Measurements from ENCODE around the gene SPAG8. TPM values are rescaled to one million over a fixed set of nuclear protein-coding genes. Genes with fewer than 3 reads are reported as not detected.

The SPAG8 gene
- total and polyA plus RNA-seq, 2 experiments from 2014 or later, result 3.7 to 6.1 TPM

DNA sequence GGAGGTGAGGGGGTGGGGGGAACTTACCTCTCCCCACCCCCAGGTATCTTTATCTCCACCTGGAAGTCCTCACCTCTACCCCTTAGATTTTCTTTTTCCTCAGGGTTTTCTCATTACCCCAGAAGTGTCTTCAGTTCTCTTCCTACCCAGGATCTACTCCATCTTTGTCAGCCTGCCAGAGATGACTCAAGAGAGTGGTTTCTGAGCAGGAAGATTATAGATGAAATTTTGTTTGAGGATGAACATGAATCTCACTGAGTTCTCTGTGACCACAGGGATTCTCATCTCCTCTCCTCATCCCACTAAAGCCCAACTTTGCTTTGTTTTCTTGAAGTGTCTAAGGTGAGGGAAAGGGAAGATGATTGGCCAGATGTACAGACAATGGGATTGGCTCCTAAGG, 8.0 kb upstream of the SPAG8 start:
- no peaks in the 10 kb centered on the region for H3K9me3 ChIP-seq (ENCODE audit: low read depth)
- H3K27me3 ChIP-seq, result no peaks in the 10 kb centered on the region
- TF ChIP-seq, protein P1, sequence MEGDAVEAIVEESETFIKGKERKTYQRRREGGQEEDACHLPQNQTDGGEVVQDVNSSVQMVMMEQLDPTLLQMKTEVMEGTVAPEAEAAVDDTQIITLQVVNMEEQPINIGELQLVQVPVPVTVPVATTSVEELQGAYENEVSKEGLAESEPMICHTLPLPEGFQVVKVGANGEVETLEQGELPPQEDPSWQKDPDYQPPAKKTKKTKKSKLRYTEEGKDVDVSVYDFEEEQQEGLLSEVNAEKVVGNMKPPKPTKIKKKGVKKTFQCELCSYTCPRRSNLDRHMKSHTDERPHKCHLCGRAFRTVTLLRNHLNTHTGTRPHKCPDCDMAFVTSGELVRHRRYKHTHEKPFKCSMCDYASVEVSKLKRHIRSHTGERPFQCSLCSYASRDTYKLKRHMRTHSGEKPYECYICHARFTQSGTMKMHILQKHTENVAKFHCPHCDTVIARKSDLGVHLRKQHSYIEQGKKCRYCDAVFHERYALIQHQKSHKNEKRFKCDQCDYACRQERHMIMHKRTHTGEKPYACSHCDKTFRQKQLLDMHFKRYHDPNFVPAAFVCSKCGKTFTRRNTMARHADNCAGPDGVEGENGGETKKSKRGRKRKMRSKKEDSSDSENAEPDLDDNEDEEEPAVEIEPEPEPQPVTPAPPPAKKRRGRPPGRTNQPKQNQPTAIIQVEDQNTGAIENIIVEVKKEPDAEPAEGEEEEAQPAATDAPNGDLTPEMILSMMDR (IDR thresholded peaks at IDR 0.05; ENCODE audit: low read depth, low read length), result no peak
- no peaks in the 10 kb centered on the region for H3K36me3 ChIP-seq
- no peak overlapping the region for H3K4me3 ChIP-seq
- H3K27ac ChIP-seq, result no peak overlapping the region
- H3K4me1 ChIP-seq (ENCODE audit: low read depth), result no peaks in the 10 kb centered on the region
- DNase-seq (ENCODE audit: low read depth in 1 of 2, low spot score in 1 of 2), result peak in 1 of 2 donors; percentile 72

DNA sequence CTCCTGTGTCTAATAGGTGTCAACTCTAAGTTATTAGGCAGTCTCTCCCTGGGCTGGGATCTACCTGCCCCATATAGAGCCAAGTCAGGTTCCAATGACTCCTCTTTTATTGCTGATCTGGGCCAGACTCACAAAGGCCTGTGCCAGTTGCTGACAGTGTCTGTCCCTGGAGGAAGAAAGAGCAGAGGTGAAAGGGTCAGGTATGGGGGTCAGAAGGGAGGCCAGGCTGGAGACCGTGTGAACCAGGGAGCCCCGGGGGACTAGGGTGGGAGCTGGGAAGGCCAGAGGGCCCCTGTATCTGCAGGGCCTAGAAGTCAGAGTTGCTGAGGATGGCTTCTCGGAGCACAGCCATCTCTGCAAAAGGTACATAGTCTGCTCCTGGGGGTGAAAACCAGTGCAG, 6.3 kb upstream of the SPAG8 start:
- H3K4me1 ChIP-seq (ENCODE audit: low read depth), result peaks cover 9% of the 10 kb centered on the region
- H3K27me3 ChIP-seq, result no peaks in the 10 kb centered on the region
- TF ChIP-seq, protein P1 (IDR thresholded peaks at IDR 0.05; ENCODE audit: low read depth, low read length), result no peak
- H3K36me3 ChIP-seq, result no peaks in the 10 kb centered on the region
- no peaks in the 10 kb centered on the region for H3K9me3 ChIP-seq (ENCODE audit: low read depth)
- H3K27ac ChIP-seq, result no peak overlapping the region
- H3K4me3 ChIP-seq, result no peak overlapping the region
- no peak for DNase-seq (ENCODE audit: low read depth in 1 of 2, low spot score in 1 of 2)

DNA sequence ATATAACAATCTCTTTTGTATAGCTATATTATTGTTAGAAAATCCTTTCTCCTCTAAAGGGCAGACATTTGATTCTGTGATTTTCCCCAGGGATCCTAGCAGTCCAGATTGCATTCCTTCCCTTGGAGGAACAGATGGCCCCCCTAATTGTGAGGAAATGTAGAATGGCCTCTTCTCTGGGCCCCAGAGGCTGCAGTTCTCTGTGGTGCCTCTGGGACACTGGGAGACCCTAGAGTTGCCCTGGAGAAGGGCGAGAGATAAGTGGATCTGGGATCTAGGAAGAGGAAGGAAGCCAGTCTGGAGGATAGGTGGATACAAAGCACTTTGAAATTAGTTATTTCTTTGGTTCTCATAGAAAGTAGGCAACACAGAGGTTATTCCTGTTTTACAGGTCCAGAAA, 4.6 kb upstream of the SPAG8 start:
- Histone ChIP-seq H3K9me3 (ENCODE audit: low read depth) (no peaks in the 10 kb centered on the region), H3K4me1 (ENCODE audit: low read depth) (peaks cover 15% of the 10 kb centered on the region), H3K4me3 (no peak overlapping the region), H3K27me3 (no peaks in the 10 kb centered on the region), H3K27ac (no peak overlapping the region), H3K36me3 (no peaks in the 10 kb centered on the region)
- no peak for DNase-seq (ENCODE audit: low read depth in 1 of 2, low spot score in 1 of 2)
- TF ChIP-seq, protein P1 (IDR thresholded peaks at IDR 0.05; ENCODE audit: low read depth, low read length), result no peak

DNA sequence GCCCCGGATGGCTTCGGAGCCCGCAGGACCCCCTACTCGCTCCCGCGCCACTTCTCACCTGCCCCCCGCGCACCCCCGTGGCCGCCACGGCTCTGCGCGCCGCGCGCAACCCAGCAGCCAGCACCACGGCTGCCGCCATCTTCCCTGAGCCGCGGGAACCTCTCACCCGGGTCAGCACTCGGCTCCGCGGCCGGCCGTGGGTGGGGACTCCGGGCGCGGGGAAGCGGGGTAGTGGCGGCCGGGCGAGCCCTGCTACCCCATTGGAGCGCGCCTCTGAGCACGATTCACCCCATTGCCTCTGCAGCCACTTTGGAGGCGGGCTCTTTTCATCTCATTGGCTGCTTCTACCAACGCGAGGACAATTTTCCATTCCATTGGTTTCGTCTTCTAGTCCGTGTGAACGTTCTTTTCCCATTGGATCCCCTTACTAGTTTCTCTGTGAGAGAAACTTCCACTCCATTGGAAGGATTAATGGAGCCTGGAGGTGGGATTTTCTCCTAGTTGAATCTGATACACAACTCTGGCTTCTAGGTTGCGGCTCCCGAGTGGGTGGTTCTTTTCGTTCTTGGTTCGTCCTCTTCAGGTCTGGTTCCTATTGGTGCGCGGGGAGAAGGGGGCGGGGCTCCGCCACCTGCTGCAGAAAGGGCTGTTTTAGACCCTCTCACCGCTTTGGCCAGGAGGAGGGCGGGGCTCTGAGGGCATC, 2.9 kb upstream of the SPAG8 start, which contains the start of gene HINT2:
Gene HINT2 (minus strand): TSS at position 202 of the 703 bp plus-strand sequence. CDS start 63 bp downstream, at position 139.
- H3K9me3 ChIP-seq (ENCODE audit: low read depth), result no peaks in the 10 kb centered on the region
- no peaks in the 10 kb centered on the region for H3K27me3 ChIP-seq
- TF ChIP-seq, protein P1 (IDR thresholded peaks at IDR 0.05; ENCODE audit: low read depth, low read length), result no peak
- no peaks in the 10 kb centered on the region for H3K36me3 ChIP-seq
- peaks cover 15% of the 10 kb centered on the region for H3K4me1 ChIP-seq (ENCODE audit: low read depth)
- peak within 1 kb of the TSS; percentile 83 for H3K4me3 ChIP-seq
- H3K27ac ChIP-seq, result peak within 1 kb of the TSS; percentile 92
- DNase-seq (ENCODE audit: low read depth in 1 of 2, low spot score in 1 of 2), result peak; percentile 98 to 99

DNA sequence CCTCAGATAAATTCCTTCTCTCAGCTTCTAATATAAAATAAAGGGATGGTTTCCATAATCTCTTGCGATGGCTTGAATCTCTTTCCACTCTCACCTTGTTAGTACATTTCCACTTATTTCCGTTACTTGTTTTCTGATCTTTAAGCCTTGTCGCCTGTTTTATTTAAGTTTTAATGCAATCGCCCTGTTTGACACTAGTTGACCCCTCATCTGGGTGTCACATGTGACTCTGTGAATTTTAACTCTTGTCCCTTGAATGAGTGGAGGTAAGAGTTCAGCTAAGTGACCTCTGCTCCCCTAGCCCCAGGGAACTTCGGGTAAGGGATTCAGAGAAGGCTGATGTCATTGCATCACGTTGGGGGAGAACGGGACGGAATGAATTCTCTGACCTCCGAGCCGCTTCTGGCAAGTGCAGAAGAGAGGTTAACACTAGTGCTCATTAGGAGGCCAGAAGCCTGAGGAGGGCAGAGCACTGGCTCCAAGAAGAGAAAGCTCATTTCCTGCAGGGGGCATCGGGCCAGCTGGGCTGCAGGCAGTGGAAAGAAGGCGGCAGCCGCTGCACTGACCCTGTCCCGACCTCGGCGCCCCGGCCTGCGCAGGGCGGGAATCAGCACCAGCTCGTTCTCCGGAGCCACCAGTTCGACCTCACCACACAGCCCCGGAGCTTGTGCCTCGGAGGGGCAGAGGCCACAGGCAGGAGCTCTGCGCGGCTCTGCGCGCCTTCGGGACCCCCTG, 2.2 kb upstream of the SPAG8 start:
- H3K4me3 ChIP-seq, result peak overlapping the region; percentile 83
- TF ChIP-seq, protein P1 (IDR thresholded peaks at IDR 0.05; ENCODE audit: low read depth, low read length), result peak; percentile 27
- no peaks in the 10 kb centered on the region for H3K27me3 ChIP-seq
- H3K27ac ChIP-seq, result peak overlapping the region; percentile 92
- no peaks in the 10 kb centered on the region for H3K36me3 ChIP-seq
- no peaks in the 10 kb centered on the region for H3K9me3 ChIP-seq (ENCODE audit: low read depth)
- H3K4me1 ChIP-seq (ENCODE audit: low read depth), result peaks cover 15% of the 10 kb centered on the region
- peak; percentile 66 to 84 for DNase-seq (ENCODE audit: low read depth in 1 of 2, low spot score in 1 of 2)

All from cardiac muscle cell (in vitro differentiated cells and primary cell).